HG03175 (cell line): Measurements from ENCODE around the gene GRK4.
A peak's percentile ranks its signal among the peaks of the same experiment; 100 is the strongest.
"Not testable (repeated sequence)": the region's sequence is repeated elsewhere in the genome, so short reads cannot be mapped to it uniquely, and the experiment has no call there.

ENCODE experiments used
- ATAC-seq: cut with Tn5 transposase; IDR thresholded peaks from one replicate; pipeline ENCODE4 v1.9.1; 2021; ENCODE audit warnings: mild to moderate bottlenecking, moderate library complexity; ENCODE audit not compliant: unreplicated experiment

GRK4 gene

DNA sequence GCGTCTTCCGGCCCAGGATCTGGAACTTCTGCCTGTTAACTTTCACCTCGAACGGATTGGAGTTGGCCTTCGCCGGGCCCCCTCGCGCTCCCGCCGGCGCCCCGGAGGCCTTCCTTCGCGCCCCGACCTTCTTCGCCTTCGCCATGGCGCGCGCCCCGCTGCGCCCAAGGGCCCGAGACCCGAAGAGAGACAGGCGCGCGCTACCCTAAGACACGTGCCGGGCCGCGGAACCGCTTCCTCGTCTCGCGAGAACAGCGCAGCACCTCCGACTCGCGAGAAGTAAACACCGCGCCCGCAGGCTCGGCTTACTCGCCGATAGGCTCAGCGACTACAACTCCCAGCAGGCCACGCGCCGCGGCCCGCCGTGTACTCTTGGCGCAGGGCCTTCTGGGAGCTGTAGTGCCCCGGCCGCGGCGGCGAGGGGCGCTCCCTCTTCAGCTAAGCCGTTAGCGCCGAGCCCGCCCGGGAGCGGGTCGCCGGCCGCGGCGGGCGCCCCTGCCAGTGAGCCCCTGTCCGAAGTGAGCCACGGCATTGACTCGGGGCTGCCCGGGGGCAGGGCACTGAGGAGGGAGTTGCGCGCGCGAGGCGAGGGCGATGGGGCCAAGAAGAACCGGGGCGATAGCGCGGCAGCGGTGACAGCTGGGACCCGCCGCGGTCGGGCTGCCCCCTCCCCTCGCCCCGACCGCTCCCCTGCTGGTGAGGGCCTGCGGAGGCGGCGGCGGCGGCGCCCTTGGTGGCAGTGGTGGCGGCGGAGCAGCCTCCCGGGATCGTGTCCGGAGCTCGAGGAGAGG, at the start of gene GRK4, which contains the start of gene NOP14:
Gene GRK4 (plus strand): TSS at position 397 of the 791 bp plus-strand sequence. CDS start 500 bp downstream, outside the sequence.
Gene NOP14 (minus strand): TSS at position 232 of the 791 bp plus-strand sequence. CDS start 87 bp downstream, at position 145.
- peak; percentile 91 for ATAC-seq

DNA sequence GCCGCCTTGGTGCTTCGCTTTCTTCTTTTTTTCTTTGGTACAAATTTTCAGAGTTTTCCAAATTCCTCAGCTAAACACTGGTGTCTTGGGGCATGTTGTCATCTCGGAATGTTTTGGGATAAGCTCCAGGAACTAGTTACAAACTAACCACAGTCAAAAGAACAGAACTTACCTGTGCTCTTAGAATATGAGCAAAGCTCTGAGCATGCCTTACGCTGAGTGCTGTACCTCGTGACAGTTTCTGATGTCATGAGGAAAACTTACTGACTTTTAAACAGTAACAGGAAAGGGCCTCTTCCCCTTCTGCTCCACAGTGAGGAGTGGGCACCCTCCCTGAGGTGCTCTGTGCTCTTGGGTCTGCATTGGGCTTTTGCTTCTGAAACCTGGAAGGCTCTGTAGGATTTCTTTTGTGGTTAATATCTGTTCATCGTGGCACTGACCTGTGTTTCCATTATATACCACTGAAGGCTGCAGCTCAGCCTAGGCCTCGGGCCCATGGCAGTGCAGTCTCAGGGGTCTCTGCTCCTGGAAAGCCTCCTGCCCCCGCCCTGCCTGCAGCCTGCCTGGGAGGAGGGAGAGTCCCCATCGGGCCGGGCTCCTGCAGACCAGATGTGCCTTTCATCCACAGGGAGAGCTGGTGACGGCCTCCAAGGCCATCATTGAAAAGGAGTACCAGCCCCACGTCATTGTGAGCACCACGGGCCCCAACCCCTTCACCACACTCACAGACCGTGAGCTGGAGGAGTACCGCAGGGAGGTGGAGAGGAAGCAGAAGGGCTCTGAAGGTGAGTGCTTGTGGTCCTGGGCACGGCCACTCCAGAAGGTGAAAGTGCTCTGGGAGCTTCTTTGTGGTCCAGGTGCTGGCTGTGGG, 48.9 kb upstream of the GRK4 start:
- peak; percentile 47 for ATAC-seq

DNA sequence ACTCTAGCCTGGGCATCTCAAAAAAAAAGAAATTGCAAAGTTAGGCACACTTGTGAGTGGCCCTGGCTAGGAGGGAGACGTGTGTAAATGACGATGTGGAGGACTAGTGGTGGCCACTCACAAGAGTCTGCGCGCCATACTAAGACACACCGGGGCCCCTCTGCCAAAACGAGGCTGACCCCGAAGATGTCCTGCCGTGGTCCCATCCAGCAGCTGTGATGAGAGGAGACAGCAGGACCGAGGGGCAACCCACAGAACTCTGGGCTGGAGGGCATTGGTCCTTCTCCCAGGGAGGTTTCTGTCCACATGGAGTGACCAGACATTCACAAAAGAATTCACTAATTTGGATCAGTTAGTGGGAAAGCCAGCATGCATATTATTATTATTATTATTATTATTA, 47.6 kb upstream of the GRK4 start:
- ATAC-seq: no peak

DNA sequence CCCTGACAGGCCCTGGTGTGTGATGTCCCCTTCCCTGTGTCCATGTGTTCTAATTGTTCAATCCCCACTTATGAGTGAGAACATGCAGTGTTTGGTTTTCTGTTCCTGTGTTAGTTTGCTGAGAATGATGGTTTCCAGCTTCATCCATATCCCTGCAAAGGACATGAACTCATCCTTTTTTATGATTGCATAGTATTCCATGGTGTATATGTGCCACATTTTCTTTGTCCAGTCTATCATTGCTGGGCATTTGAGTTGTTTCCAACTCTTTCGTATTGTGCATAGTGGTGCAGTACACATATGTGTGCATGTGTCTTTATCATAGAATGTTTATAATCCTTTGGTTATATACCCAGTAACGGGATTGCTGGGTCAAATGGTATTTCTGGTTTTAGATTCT, 46.7 kb upstream of the GRK4 start:
- ATAC-seq: not testable (repeated sequence)

DNA sequence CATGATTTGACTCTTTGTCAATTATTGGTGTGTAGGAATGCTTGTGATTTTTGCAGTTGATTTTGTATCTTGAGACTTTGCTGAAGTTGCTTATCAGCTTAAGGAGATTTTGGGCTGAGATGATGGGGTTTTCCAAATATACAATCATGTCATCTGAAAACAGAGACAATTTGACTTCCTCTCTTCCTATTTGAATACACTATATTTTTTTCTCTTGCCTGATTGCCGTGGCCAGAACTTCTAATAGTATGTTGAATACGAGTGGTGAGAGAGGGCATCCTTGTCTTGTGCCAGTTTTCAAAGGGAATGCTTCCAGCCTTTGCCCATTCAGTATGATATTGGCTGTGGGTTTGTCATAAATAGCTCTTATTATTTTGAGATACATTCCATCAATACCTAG, 45.1 kb upstream of the GRK4 start:
- not testable (repeated sequence) for ATAC-seq

DNA sequence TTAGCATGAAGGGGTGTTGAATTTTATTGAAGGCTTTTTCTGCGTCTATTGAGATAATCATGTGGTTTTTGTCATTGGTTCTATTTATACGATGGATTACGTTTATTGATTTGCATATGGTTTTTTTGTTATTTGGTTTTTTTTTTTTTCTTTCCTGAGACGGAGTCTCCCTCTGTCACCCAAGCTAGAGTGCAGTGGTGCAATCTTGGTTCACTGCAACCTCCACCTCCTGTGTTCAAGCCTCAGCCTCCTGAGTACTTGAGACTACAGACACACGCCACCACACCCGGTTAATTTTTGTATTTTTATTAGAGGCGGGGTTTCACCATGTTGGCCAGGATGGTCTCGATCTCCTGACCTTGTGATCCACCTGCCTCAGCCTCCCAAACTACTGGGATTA, 44.7 kb upstream of the GRK4 start:
- ATAC-seq: not testable (repeated sequence)

DNA sequence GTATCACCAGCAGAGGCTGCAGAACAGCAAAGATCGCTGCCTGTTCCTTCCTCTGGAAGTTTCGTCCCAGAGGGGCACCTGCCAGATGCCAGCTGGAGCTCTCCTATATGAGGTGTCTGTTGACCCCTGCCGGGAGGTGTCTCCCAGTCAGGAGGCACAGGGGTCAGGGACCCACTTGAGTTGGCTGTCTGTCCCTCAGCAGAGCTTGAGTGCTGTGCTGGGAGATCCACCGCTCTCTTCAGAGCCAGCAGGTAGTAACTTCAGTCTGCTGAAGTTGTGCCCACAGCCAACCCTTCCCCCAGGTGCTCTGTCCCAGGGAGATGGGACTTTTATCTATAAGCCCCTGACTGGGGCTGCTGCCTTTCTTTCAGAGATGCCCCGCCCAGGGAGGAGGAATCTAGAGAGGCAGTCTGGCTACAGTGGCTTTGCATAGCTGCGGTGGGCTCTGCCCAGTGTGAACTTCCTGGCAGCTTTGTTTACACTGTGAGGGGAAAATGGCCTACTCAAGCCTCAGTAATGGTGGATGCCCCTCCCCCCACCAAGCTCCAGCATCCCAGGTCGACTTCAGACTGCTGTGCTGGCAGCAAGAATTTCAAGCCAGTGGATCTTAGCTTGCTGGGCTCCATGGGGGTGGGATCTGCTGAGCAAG, 40.8 kb upstream of the GRK4 start:
- ATAC-seq: not testable (repeated sequence)

DNA sequence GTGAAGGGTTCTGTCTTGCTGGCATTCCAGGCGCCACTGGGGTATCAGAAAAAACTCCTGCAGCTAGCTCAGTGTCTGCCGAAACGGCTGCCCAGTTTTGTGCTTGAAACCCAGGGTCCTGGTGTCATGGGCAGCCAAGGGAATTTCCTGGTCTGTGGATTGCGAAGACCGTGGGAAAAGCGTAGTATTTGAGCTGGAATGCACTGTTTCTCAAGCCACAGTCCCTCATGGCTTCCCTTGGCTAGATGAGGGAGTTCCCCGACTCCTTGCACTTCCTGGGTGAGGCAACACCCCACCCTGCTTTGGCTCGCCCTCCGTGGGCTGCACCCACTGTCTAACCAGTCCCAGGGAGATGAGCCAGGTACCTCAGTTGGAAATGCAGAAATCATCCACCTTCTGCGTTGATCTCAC, 40.2 kb upstream of the GRK4 start:
- no peak for ATAC-seq

DNA sequence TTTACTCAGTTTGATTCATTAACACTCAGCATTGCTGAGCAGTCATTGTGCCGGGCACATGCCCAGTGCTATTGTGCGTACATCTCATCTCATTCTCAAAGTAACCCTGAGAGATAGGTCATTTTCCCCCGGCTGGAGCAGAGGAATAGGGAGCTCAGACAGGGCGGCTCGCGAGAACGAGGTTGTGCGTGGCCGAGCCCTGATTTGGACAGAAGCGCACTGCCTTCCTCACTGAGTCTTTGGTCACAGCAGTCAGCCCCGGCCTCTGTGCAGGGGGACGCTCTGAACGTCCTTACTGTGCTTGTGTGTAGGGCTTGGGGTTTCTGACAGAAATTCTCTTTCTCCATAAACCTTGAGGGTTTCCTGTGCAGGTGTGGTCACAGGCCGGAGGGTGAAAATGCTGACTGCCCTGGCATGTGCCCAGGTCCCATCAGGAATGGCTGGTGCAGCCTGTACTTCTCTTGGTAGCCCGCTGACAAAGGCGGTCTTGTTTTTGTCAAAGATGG, 39.6 kb upstream of the GRK4 start:
- ATAC-seq: no peak

DNA sequence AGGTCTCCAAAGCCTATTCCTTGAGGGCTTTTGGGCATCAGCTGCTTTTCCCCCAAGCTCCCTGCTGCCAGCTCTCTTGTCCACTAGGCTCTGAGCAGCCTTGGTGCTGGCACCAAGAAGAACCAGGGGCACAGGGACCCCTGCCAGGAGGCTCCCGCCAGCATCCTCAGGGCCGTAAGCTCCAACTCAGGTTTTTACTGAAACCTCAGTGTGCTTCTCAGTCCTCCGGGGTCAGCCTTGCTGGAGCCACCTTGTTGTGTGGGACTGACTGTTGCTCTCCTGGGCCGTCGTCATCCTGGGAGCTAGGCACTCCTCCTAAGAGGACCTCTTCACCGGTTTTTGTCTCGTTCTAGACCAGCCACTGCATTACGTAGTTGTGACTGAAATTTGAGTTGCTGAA, 39.1 kb upstream of the GRK4 start:
- ATAC-seq: no peak

DNA sequence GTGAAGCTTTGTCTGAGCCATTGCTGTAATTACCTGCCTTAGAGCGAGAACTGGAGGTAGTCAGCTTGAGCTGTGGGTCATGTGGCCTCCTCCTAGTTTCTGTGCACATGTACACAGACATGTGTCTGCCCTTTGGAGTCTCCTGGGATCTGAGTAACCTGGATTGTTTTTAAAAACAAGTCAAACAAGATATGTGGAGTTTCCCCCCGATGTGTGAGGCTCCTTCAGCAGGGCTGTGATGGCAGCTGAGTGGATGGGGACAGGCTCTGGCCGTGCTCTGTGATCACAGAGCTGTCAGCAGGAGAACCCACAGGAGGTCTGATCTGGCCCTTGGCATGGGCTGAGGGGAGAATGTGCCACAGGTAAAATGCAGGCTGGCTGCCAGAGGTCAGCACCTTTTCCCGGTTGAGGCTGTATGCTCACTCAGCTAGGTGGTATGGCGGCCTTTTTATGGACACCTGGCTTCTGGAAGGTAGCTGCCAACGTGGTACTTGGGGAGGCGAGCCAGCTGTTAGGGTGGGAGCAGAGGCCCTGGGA, 38.5 kb upstream of the GRK4 start:
- ATAC-seq: no peak

DNA sequence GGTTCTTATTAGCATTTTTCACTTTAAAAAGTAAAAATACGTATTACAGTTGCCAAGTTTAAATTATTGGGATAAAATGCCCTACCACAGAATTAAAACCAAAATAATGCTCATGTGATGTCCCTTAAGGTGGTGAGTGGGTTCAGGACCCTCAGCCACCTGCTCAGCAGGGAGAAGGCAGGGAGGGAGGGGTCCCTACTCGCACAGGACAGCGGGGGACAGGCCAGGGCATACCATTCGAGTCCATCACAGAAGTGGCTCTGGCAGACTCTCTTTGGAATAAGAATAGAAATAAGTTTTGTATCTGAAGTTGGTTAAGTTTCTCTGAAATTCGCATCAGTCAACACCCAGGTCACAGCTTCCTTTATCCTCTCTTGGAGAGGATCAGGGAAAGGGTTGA, 37.9 kb upstream of the GRK4 start:
- no peak for ATAC-seq

DNA sequence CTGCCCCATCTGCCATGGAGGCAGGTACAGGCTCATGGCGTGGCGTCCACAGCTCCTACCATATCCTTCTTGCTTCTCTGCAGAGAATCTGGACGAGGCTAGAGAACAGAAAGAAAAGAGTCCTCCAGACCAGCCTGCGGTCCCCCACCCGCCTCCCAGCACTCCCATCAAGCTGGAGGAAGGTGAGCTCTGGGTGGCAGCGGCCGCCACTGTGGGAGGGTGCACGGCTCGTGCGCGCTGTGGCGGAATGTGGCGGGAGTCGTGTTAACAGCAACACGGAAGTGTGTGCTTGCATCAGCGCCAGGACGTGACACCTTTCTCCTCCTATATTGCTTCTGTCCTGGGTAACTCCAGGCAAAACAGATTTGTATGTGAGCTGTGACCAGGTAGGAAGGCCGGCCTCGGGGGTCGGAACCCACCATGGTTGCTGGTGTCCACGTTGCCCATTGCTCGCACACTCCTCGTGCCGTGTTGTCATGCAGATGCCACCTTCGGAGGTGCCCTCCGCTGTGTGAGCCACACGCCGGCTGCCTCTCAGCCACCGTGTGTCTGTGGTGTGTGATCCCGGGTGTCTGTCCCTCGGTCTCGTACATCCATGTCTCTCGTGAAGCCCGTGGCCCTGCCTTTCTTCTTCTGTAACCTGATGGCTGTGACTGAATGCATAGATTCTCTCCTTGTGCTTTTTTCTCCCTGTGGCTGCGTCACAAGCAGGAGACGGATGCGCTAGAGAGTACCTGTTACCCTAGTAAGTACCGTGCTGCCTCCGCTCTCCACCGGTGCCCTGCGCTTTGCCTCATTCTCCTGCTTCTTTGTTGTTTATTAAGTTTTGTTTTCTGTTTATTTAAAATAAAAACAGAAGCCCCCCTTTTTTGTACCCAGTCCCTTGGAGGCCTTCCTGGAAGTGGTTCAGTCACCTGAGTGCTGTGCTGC, 37.2 kb upstream of the GRK4 start:
- ATAC-seq: no peak

DNA sequence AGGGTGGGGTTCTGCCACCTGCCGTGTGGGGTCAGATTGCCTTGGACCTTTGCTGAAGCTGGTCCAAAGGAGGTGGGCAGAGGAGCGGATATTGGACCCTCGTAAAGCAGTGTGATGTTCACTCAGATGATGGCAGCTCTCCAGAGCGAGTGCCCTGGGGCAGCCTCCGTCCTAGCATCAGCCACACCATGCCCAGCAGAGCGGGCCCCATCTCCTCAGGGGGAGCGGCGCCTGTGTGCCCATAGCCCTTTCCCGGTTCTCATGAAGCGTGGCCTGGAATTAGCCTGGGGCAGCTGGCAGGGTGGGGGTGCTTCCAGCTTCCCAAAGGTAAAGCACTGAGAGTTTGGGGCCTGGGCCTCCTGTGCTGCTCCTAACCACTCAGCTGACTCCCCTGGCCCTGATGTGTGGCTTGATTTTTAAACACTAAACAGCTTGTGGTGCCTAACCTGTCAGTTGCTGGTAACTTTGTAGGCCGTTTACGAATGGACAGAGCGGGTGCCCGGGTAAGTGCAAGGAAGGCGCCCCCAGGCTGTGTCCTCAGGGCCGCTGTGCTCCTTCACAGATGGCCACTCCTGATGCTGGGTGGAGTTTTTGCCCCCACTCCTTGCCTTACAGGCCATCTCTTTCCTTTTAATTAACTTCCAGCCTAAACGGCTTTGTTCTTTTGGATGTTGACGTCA, 36.2 kb upstream of the GRK4 start:
- ATAC-seq: no peak

DNA sequence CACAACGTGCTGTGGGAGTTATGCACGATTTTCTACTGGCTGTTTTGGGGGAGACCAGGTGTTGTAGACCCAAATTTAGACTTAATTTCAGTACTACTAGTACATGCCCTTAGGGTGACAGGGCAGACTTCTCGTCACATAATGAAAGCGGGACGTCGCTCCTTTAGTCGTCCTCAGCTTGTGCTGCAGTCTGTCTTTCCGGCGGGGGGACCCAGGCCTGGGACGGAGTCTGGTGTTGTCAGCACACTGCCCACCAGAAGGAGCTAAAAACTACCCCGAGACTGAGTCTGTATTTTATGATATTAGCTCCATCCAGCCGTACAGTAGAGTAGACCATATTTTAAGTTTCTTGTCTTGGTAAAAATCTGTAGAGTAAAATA, 35.7 kb upstream of the GRK4 start:
- ATAC-seq: no peak

DNA sequence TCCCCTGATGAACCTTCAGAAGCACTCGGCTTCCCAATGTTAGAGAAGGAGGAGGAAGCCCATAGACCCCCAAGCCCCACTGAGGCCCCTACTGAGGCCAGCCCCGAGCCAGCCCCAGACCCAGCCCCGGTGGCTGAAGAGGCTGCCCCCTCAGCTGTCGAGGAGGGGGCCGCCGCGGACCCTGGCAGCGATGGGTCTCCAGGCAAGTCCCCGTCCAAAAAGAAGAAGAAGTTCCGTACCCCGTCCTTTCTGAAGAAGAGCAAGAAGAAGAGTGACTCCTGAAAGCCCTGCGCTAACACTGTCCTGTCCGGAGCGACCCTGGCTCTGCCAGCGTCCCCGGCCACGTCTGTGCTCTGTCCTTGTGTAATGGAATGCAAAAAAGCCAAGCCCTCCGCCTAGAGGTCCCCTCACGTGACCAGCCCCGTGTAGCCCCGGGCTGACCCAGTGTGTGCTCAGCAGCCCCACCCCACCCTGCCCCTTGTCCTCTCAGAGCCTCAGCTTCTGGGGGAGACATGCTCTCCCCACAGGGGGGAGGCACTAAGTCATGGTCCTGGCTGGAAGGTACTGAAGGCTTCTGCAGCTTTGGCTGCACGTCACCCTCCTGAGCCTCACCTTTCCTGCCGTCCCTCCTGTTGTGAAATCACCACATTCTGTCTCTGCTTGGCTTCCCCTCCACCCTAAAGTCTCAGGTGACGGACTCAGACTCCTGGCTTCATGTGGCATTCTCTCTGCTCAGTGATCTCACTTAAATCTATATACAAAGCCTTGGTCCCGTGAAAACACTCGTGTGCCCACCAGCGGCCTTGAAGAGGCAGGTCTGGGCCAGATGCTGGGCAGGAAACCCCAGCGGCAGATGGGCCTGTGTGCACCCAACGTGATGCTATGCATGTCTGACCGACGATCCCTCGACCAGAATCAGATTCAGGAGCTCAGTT, 34.9 kb upstream of the GRK4 start:
- ATAC-seq: no peak

DNA sequence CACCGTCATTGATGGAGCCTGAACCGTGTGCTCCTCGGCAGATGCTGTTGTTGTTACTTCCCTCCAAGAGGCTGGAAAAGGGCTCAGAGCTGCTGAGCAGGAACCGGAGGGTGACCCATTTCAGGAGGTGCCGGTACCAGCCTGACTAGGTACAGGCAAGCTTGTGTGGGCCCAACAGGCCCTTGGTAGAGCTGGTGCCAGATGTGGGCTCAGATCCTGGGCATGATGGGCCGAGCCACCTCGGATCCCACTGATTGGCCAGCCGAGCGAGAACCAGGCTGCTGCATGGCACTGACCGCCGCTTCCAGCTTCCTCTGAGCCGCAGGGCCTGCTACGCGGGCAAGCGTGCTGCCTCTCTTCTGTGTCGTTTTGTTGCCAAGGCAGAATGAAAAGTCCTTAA, 33.9 kb upstream of the GRK4 start:
- no peak for ATAC-seq

DNA sequence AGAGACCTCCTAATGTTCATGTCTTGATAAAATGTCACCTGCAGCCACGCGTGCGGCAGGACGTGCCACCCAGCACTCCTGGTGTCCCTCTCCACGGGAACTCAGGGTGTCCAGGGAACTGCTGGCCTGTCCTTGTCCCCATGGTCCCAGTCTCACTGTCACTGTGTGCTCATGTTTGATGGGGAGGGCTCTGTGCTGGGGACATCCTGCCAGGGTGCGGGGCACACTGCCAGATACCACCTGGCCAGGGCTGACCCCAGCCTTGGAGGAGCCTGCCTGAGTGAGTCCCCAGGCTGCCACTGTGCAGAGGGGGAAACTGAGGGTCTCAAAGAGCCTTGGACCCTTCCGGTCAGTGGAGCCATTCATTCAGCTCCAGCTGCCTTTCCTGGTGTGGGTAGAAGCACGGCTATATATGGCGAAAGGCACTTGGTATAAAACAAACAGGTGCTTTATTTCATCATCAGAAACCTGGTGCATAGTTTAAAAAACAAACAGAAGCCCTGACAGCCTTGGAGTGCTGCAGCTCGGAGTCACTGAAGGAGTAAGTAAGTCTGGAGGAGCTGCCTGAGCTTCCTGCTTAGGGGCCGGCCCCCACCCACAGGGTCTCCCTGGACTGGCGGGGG, 33.1 kb upstream of the GRK4 start:
- ATAC-seq: no peak
